A549 (cell line): ENCODE results near the gene SLC48A1.

ENCODE experiments used
- BHLHE40 ChIP-seq: IDR thresholded peaks from 2 replicates; pipeline ENCODE4 v1.6.1; 2012; ENCODE audit warnings: low read depth, low read length, inconsistent platforms
- CEBPB ChIP-seq, 2 experiments: fragments of >200 bp in 1 of 2; sonication (Bioruptor Twin) in 1 of 2; formaldehyde crosslinking in 1 of 2; IDR thresholded peaks; 2 replicates each; pipeline ENCODE4 v1.6.1; 2012 to 2016
- HDAC2 ChIP-seq: fragments of 200-600 bp; sonication (generic); IDR thresholded peaks from 2 replicates; pipeline ENCODE4 v1.6.1; 2016
- JUN ChIP-seq, 2 experiments: fragments of >200 bp; sonication (Bioruptor Twin); formaldehyde crosslinking; IDR thresholded peaks; 2 replicates in 1 of 2; 3 replicates in 1 of 2; pipeline ENCODE4 v1.6.1; 2016 to 2017
- KDM1A ChIP-seq: fragments of 200-600 bp; sonication (generic); IDR thresholded peaks from 2 replicates; pipeline ENCODE4 v1.6.1; 2016; ENCODE audit warnings: low read depth, mild to moderate bottlenecking
- NPAS2 ChIP-seq: fragments of 250-450 bp; sonication (Bioruptor Pico); IDR thresholded peaks from 2 replicates; pipeline ENCODE4 v1.8.0; 2022; ENCODE audit warnings: mild to moderate bottlenecking, moderate library complexity, borderline replicate concordance
- POLR2A ChIP-seq: IDR thresholded peaks from 2 replicates; pipeline ENCODE4 v1.6.1; 2012; ENCODE audit warnings: mild to moderate bottlenecking, low read length
- RAD21 ChIP-seq, 2 experiments: fragments of >200 bp in 1 of 2; sonication (Bioruptor Twin) in 1 of 2; formaldehyde crosslinking in 1 of 2; IDR thresholded peaks in 1 of 2; conservative IDR thresholded peaks in 1 of 2; 2 replicates in 1 of 2; 3 replicates in 1 of 2; pipeline ENCODE4 v1.6.1; 2012 to 2018; ENCODE audit warnings: inconsistent platforms in 1 of 2
- RARB ChIP-seq: fragments of 250-450 bp; sonication (Bioruptor Pico); IDR thresholded peaks from 2 replicates; pipeline ENCODE4 v1.8.0; 2021; ENCODE audit warnings: mild to moderate bottlenecking, moderate library complexity
- RNF2 ChIP-seq: fragments of 200-600 bp; sonication (generic); IDR thresholded peaks from 2 replicates; pipeline ENCODE4 v1.6.1; 2016; ENCODE audit warnings: low read depth, mild to moderate bottlenecking, antibody characterized with exemption, moderate library complexity, borderline replicate concordance
- SMC3 ChIP-seq: fragments of >200 bp; sonication (Bioruptor Twin); formaldehyde crosslinking; IDR thresholded peaks from 3 replicates; pipeline ENCODE4 v1.6.1; 2018; ENCODE audit warnings: inconsistent platforms
- TF ChIP-seq, protein P1 (sequence below): fragments of >200 bp; sonication (Bioruptor Twin); formaldehyde crosslinking; IDR thresholded peaks from 3 replicates; pipeline ENCODE4 v1.5.1; 2016
- TF ChIP-seq, protein P2 (sequence below): fragments of 200-600 bp; sonication (generic); IDR thresholded peaks from 2 replicates; pipeline ENCODE4 v1.6.1; 2016; ENCODE audit warnings: antibody characterized with exemption, mild to moderate bottlenecking, moderate library complexity
- TF ChIP-seq, protein P3 (sequence below): IDR thresholded peaks from 2 replicates; pipeline ENCODE4 v1.6.1; 2012

DNA sequence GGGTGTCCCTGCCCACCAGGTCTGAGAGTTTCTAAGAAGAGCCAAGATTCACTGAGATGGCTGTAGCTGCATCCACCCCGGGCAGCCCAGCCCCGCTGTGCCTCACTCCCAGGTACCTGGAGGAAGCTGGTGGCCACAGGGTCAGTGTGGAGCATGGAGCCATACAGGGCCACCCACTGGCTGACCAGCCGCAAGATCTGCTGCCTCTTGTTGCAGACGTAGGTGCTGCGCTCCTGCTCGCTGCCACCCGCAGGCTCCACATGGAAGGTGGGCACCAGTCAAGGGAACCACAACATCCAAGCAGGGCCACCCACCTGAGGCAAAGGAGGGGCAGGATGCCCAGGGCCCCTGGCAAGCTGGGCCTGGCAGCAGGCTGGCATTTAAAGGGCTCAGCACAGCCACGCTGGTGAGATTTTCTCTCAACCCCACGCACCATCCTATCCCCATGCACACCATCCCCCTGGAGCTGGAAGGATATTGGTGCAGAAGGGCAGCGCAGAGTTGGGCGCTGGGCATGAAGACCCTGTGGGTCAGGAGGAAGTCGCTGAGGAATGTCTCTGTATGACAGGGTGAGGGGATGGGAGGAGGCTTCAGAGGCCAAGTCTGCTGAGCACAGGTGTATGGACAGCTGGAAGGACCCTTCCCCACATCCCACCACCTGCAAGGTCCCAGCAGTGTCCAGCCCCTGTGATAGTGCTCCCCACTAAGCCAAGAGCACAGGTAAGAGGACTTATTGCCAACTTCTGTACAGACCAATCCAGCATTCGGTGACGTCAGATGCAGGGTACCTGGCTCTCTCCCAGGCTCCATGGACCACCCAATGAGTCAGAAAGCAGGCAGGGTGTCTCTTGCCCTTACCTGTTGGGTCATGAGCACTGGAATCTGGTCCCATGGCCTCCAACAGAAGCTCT is 25.2 kb upstream of the SLC48A1 start:
- TF ChIP-seq, protein P1, sequence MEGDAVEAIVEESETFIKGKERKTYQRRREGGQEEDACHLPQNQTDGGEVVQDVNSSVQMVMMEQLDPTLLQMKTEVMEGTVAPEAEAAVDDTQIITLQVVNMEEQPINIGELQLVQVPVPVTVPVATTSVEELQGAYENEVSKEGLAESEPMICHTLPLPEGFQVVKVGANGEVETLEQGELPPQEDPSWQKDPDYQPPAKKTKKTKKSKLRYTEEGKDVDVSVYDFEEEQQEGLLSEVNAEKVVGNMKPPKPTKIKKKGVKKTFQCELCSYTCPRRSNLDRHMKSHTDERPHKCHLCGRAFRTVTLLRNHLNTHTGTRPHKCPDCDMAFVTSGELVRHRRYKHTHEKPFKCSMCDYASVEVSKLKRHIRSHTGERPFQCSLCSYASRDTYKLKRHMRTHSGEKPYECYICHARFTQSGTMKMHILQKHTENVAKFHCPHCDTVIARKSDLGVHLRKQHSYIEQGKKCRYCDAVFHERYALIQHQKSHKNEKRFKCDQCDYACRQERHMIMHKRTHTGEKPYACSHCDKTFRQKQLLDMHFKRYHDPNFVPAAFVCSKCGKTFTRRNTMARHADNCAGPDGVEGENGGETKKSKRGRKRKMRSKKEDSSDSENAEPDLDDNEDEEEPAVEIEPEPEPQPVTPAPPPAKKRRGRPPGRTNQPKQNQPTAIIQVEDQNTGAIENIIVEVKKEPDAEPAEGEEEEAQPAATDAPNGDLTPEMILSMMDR, result no peak
- TF ChIP-seq CEBPB (IDR thresholded peaks at IDR 0.05), result no peak
- TF ChIP-seq HDAC2, result no peak
- no peak for TF ChIP-seq POLR2A
- TF ChIP-seq KDM1A, result no peak
- TF ChIP-seq RARB, result no peak
- no peak for TF ChIP-seq BHLHE40
- TF ChIP-seq SMC3, result no peak
- TF ChIP-seq, protein P2, sequence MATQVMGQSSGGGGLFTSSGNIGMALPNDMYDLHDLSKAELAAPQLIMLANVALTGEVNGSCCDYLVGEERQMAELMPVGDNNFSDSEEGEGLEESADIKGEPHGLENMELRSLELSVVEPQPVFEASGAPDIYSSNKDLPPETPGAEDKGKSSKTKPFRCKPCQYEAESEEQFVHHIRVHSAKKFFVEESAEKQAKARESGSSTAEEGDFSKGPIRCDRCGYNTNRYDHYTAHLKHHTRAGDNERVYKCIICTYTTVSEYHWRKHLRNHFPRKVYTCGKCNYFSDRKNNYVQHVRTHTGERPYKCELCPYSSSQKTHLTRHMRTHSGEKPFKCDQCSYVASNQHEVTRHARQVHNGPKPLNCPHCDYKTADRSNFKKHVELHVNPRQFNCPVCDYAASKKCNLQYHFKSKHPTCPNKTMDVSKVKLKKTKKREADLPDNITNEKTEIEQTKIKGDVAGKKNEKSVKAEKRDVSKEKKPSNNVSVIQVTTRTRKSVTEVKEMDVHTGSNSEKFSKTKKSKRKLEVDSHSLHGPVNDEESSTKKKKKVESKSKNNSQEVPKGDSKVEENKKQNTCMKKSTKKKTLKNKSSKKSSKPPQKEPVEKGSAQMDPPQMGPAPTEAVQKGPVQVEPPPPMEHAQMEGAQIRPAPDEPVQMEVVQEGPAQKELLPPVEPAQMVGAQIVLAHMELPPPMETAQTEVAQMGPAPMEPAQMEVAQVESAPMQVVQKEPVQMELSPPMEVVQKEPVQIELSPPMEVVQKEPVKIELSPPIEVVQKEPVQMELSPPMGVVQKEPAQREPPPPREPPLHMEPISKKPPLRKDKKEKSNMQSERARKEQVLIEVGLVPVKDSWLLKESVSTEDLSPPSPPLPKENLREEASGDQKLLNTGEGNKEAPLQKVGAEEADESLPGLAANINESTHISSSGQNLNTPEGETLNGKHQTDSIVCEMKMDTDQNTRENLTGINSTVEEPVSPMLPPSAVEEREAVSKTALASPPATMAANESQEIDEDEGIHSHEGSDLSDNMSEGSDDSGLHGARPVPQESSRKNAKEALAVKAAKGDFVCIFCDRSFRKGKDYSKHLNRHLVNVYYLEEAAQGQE, result no peak
- no peak for TF ChIP-seq RAD21 (conservative IDR thresholded peaks at IDR 0.05 in 1 of 2, IDR thresholded peaks at IDR 0.05 in 1 of 2)
- TF ChIP-seq RNF2, result no peak
- TF ChIP-seq NPAS2 (CRISPR knock-in tag), result no peak
- TF ChIP-seq JUN (IDR thresholded peaks at IDR 0.05), result no peak
- TF ChIP-seq, protein P3, sequence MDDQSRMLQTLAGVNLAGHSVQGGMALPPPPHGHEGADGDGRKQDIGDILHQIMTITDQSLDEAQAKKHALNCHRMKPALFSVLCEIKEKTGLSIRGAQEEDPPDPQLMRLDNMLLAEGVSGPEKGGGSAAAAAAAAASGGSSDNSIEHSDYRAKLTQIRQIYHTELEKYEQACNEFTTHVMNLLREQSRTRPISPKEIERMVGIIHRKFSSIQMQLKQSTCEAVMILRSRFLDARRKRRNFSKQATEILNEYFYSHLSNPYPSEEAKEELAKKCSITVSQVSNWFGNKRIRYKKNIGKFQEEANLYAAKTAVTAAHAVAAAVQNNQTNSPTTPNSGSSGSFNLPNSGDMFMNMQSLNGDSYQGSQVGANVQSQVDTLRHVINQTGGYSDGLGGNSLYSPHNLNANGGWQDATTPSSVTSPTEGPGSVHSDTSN, result no peak
